OCI-LY1 (cell line): ENCODE data around the gene EIF3L.

Experiments
- H2AFZ ChIP-seq: fragments of 200-600 bp; sonication (generic), shearing (Covaris generic); 2 replicates; pipeline ENCODE4 v1.6.0; 2014; ENCODE audit warnings: antibody characterized with exemption, mild to moderate bottlenecking, low read length
- H3F3A ChIP-seq: fragments of 200-600 bp; sonication (generic), shearing (Covaris generic); 2 replicates; pipeline ENCODE4 v1.6.0; 2014; ENCODE audit warnings: mild to moderate bottlenecking, antibody characterized with exemption, low read length, moderate library complexity; ENCODE audit not compliant: insufficient read depth
- H3K27ac ChIP-seq: fragments of 200-600 bp; sonication (generic); 2 replicates; pipeline ENCODE4 v1.5.1; 2014; ENCODE audit warnings: low read length, mixed run types, mild to moderate bottlenecking, low read depth; ENCODE audit not compliant: poor library complexity, severe bottlenecking
- H3K27me3 ChIP-seq: fragments of 200-600 bp; sonication (generic); 2 replicates; pipeline ENCODE4 v1.6.0; 2014; ENCODE audit warnings: antibody characterized with exemption, mild to moderate bottlenecking, low read length, moderate library complexity; ENCODE audit not compliant: insufficient read depth
- H3K36me3 ChIP-seq: fragments of 200-600 bp; sonication (generic); 2 replicates; pipeline ENCODE4 v1.6.1; 2014; ENCODE audit warnings: mild to moderate bottlenecking, antibody characterized with exemption, low read length, moderate library complexity, mixed read lengths; ENCODE audit not compliant: insufficient read depth
- H3K4me1 ChIP-seq: fragments of 200-600 bp; sonication (generic); 2 replicates; pipeline ENCODE4 v1.5.1; 2014; ENCODE audit warnings: mild to moderate bottlenecking, low read length, moderate library complexity; ENCODE audit not compliant: insufficient read depth, severe bottlenecking
- H3K4me2 ChIP-seq: fragments of 200-600 bp; sonication (generic), shearing (Covaris generic); 2 replicates; pipeline ENCODE4 v1.6.1; 2014; ENCODE audit warnings: low read length
- H3K4me3 ChIP-seq: fragments of 200-600 bp; sonication (generic); 2 replicates; pipeline ENCODE4 v1.5.1; 2014; ENCODE audit warnings: low read length, low read depth, mild to moderate bottlenecking, mixed read lengths; ENCODE audit not compliant: poor library complexity, severe bottlenecking
- H3K79me2 ChIP-seq: fragments of 200-600 bp; shearing (Covaris generic); 2 replicates; pipeline ENCODE4 v1.6.1; 2016; ENCODE audit warnings: mixed run types, low read length, mixed read lengths; ENCODE audit not compliant: insufficient read depth
- H3K9ac ChIP-seq: fragments of 200-600 bp; sonication (generic), shearing (Covaris generic); 2 replicates; pipeline ENCODE4 v1.6.1; 2014; ENCODE audit warnings: mild to moderate bottlenecking, low read length, mixed read lengths
- H3K9me2 ChIP-seq: fragments of 200-600 bp; sonication (generic), shearing (Covaris generic); 2 replicates; pipeline ENCODE4 v1.6.1; 2014; ENCODE audit warnings: low read depth, mild to moderate bottlenecking, low read length, mixed read lengths
- H3K9me3 ChIP-seq: fragments of 200-600 bp; shearing (Covaris generic); 2 replicates; pipeline ENCODE4 v1.6.1; 2014; ENCODE audit warnings: low read length, mixed read lengths
- H4K20me1 ChIP-seq: fragments of 200-600 bp; sonication (generic), shearing (Covaris generic); 2 replicates; pipeline ENCODE4 v1.6.0; 2016; ENCODE audit warnings: mild to moderate bottlenecking, low read length; ENCODE audit not compliant: insufficient read depth
- CTCF ChIP-seq: fragments of 200-600 bp; sonication (generic), shearing (Covaris generic); IDR thresholded peaks from 2 replicates; pipeline ENCODE4 v1.5.1; 2017; ENCODE audit warnings: mild to moderate bottlenecking, antibody characterized with exemption, low read length, moderate library complexity, mixed read lengths
- EZH2 ChIP-seq: fragments of 200-600 bp; sonication (generic), shearing (Covaris generic); IDR thresholded peaks from 2 replicates; pipeline ENCODE4 v1.8.0; 2017; ENCODE audit warnings: borderline replicate concordance, mixed run types, mild to moderate bottlenecking, antibody characterized with exemption, low read length, moderate library complexity, mixed read lengths

Gene EIF3L

DNA sequence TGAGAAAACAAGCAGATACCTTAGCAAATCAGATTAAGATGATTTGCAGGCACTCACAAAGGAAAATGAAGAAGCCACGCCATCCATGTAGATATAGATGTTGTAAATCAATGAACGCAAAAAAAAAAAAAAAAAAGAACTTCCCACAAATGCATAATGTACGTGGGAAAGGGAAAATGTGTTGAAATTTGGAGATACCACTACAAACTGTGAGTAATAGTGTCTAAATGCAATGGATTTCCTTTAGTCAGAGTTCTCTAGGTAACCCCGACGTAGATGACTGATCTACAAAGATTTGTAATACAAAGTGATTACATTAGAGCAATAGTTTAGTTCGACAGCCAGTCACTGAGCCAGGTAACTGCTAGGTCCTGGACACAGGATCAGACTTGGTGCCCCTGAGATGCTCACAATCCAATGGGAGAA, 4.3 kb upstream of the EIF3L start:
- Histone ChIP-seq H3K27ac (peak overlapping the region; percentile 46), H3K9ac (no peak overlapping the region; the same call in 1 of the 2 replicates)
- no peak for TF ChIP-seq EZH2
- no peak for TF ChIP-seq CTCF

DNA sequence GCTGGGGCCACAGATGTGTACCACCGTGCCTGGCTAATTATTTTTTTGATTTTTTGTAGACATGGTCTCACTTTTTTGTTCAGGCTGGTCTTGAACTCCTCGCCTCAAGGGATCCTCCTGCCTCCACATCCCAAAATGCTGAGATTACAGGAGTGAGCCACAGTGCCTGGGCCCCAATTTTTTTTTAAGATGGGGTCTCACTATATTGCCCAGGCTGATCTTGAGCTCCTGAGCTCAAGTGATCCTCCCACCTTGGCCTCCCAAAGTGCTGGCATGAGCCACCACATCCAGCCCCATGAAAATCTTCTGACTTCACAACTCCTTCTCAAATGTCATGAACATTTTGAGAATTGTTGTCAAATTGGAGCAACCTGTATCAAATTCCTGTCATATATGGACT, 2.8 kb upstream of the EIF3L start:
- peaks cover 33% of the 10 kb centered on the region for H3K79me2 ChIP-seq

More for the DNA sequence above, 4.3 kb upstream of the EIF3L start:
- Histone ChIP-seq H3K36me3 (peaks cover 2% of the 10 kb centered on the region; the same call in 1 of the 2 replicates), H3K27me3 (no peaks in the 10 kb centered on the region), H2AFZ (no peak overlapping the region), H4K20me1 (no peaks in the 10 kb centered on the region), H3F3A (no peaks in the 10 kb centered on the region), H3K9me2 (no peaks in the 10 kb centered on the region), H3K9me3 (0 out of 2 replicates have a peak, but pooled peaks cover 5% of the 10 kb centered on the region), H3K4me2 (peak overlapping the region; percentile 43), H3K4me1 (peaks cover 25% of the 10 kb centered on the region), H3K4me3 (peak overlapping the region; percentile 82), H3K79me2 (peaks cover 18% of the 10 kb centered on the region)

DNA sequence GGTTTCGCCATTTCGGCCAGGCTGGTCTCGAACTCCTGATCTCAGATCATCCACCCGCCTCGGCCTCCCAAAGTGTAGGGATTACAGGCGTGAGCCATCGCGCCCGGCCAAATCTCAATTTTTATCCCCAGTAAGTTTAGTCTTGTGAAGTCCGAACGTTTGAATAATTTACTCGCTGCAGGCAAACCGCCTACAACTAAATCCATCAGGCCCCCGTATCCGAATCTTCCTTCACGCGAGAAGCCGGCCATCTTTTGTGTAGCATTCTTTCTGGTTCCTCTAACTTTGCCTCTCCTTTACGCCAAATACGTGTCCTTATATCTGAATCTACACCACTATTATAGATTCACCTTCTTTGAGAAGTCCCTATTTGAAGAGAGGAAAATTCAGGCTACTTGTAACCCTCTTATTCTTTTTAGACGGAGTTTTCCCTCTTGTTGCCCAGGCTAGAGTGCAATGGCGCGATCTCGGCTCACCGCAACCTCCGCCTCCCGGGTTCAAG, 581 bp upstream of the EIF3L start:
- Histone ChIP-seq H3K4me3 (peak overlapping the region; percentile 95), H3K4me1 (peaks cover 24% of the 10 kb centered on the region), H3K9ac (peak overlapping the region; percentile 95), H3K9me3 (0 out of 2 replicates have a peak, but pooled peaks cover 5% of the 10 kb centered on the region), H2AFZ (no peak overlapping the region), H3K36me3 (peaks cover 32% of the 10 kb centered on the region), H3K27me3 (no peaks in the 10 kb centered on the region), H3K27ac (peak overlapping the region; percentile 77), H3K9me2 (no peaks in the 10 kb centered on the region), H3K4me2 (peak overlapping the region; percentile 100), H4K20me1 (no peaks in the 10 kb centered on the region), H3F3A (no peaks in the 10 kb centered on the region), H3K79me2 (peaks cover 21% of the 10 kb centered on the region)
- TF ChIP-seq EZH2 (no peak), CTCF (no peak)

More for the DNA sequence above, 2.8 kb upstream of the EIF3L start:
- Histone ChIP-seq H3K27me3 (no peaks in the 10 kb centered on the region), H3K4me2 (no peak overlapping the region), H2AFZ (no peak overlapping the region), H3K27ac (no peak overlapping the region), H3K9me2 (no peaks in the 10 kb centered on the region), H3K9me3 (0 out of 2 replicates have a peak, but pooled peaks cover 5% of the 10 kb centered on the region), H3K9ac (no peak overlapping the region), H4K20me1 (no peaks in the 10 kb centered on the region), H3K4me1 (peaks cover 34% of the 10 kb centered on the region), H3K36me3 (peaks cover 11% of the 10 kb centered on the region), H3K4me3 (no peak overlapping the region), H3F3A (no peaks in the 10 kb centered on the region)
- TF ChIP-seq EZH2 (no peak), CTCF (no peak)
